ENCODE data around the gene ATP8A2.

The ATP8A2 gene

GRCh38 chr13:25453850-25454365 is 82.1 kb downstream of the ATP8A2 start:
- Histone ChIP-seq H3K79me2 (ENCODE audit: low read length) (no peaks in the 10 kb centered on the region), H3K9me3 (replicated peaks; ENCODE audit: insufficient read depth, low read length) (no peaks in the 10 kb centered on the region), H3K9ac (ENCODE audit: low read length) (no peak overlapping the region), H3K27ac (ENCODE audit: low read length) (no peak overlapping the region), H3K9me2 (replicated peaks; ENCODE audit: insufficient read depth, low read length) (no peaks in the 10 kb centered on the region), H3K4me3 (ENCODE audit: low read length) (no peak overlapping the region), H2AFZ (ENCODE audit: low read length) (no peak overlapping the region), H3F3A (ENCODE audit: insufficient read depth, low read length) (no peaks in the 10 kb centered on the region), H3K27me3 (replicated peaks; ENCODE audit: insufficient read depth, low read length) (no peaks in the 10 kb centered on the region), H3K4me2 (ENCODE audit: low read depth, low read length) (no peak overlapping the region), H3K4me1 (ENCODE audit: low read length) (no peaks in the 10 kb centered on the region), H4K20me1 (ENCODE audit: insufficient read depth, low read length) (no peaks in the 10 kb centered on the region), H3K36me3 (replicated peaks; ENCODE audit: insufficient read depth, low read length) (no peaks in the 10 kb centered on the region)
- TF ChIP-seq CTCF (IDR thresholded peaks at IDR 0.05; ENCODE audit: low read length) (no peak), EZH2 (optimal IDR thresholded peaks at IDR 0.05; ENCODE audit: low read depth, low read length) (no peak), EZH2phosphoT487 (IDR thresholded peaks at IDR 0.05; ENCODE audit: low read length) (no peak)
- no peak for DNase-seq

- Histone ChIP-seq H3K9me3 (replicated peaks; ENCODE audit: insufficient read depth, low read length) (no peaks in the 10 kb centered on the region), H3K79me2 (ENCODE audit: low read length) (no peaks in the 10 kb centered on the region), H2AFZ (ENCODE audit: low read length) (no peak overlapping the region), H3K27ac (ENCODE audit: low read length) (no peak overlapping the region), H3K9me2 (replicated peaks; ENCODE audit: insufficient read depth, low read length) (no peaks in the 10 kb centered on the region), H4K20me1 (ENCODE audit: insufficient read depth, low read length) (no peaks in the 10 kb centered on the region), H3F3A (ENCODE audit: insufficient read depth, low read length) (no peaks in the 10 kb centered on the region), H3K4me3 (ENCODE audit: low read length) (no peak overlapping the region), H3K27me3 (replicated peaks; ENCODE audit: insufficient read depth, low read length) (no peaks in the 10 kb centered on the region), H3K4me1 (ENCODE audit: low read length) (no peaks in the 10 kb centered on the region), H3K36me3 (replicated peaks; ENCODE audit: insufficient read depth, low read length) (no peaks in the 10 kb centered on the region), H3K9ac (ENCODE audit: low read length) (no peak overlapping the region), H3K4me2 (ENCODE audit: low read depth, low read length) (no peak overlapping the region)
- no peak for DNase-seq
- TF ChIP-seq EZH2 (optimal IDR thresholded peaks at IDR 0.05; ENCODE audit: low read depth, low read length) (no peak), CTCF (IDR thresholded peaks at IDR 0.05; ENCODE audit: low read length) (no peak), EZH2phosphoT487 (IDR thresholded peaks at IDR 0.05; ENCODE audit: low read length) (no peak)
Observed at GRCh38 chr13:25455146-25455545, 83.4 kb downstream of the ATP8A2 start.

- Histone ChIP-seq H3K9me2 (replicated peaks; ENCODE audit: insufficient read depth, low read length) (no peaks in the 10 kb centered on the region), H3K27ac (ENCODE audit: low read length) (no peak overlapping the region), H3K27me3 (replicated peaks; ENCODE audit: insufficient read depth, low read length) (no peaks in the 10 kb centered on the region), H3K79me2 (ENCODE audit: low read length) (no peaks in the 10 kb centered on the region), H3K4me1 (ENCODE audit: low read length) (no peaks in the 10 kb centered on the region), H3K4me3 (ENCODE audit: low read length) (no peak overlapping the region), H2AFZ (ENCODE audit: low read length) (no peak overlapping the region), H3K4me2 (ENCODE audit: low read depth, low read length) (no peak overlapping the region), H3K9ac (ENCODE audit: low read length) (no peak overlapping the region), H3K9me3 (replicated peaks; ENCODE audit: insufficient read depth, low read length) (no peaks in the 10 kb centered on the region), H3F3A (ENCODE audit: insufficient read depth, low read length) (no peaks in the 10 kb centered on the region), H3K36me3 (replicated peaks; ENCODE audit: insufficient read depth, low read length) (no peaks in the 10 kb centered on the region), H4K20me1 (ENCODE audit: insufficient read depth, low read length) (no peaks in the 10 kb centered on the region)
- TF ChIP-seq CTCF (IDR thresholded peaks at IDR 0.05; ENCODE audit: low read length) (no peak), EZH2 (optimal IDR thresholded peaks at IDR 0.05; ENCODE audit: low read depth, low read length) (no peak), EZH2phosphoT487 (IDR thresholded peaks at IDR 0.05; ENCODE audit: low read length) (no peak)
- DNase-seq: no peak
Observed at GRCh38 chr13:25457566-25457965, 85.8 kb downstream of the ATP8A2 start.

Data from MM.1S (cell line).